Measurements from ENCODE around the gene TEX2. TPM values are rescaled to one million over a fixed set of nuclear protein-coding genes. Genes with fewer than 3 reads are reported as not detected.

Gene TEX2
- total and polyA plus RNA-seq, 9 of the 15 experiments (the other 6 are each of a cell fraction or from before 2014, with no cell fraction given) = 4.1 to 27.6 (median 19.3) TPM

GRCh38 chr17:64231567-64232141 lies 31.4 kb downstream of the TEX2 start:
- peak overlapping the region; percentile 17 to 54; a peak in 2 of 4 replicates for H3K9ac ChIP-seq (ENCODE audit: insufficient read depth in 1 of 2, low read depth in 2 of 2, low read length in 2 of 2)
- peaks cover 17% of the 10 kb centered on the region for H4K20me1 ChIP-seq (replicated peaks; ENCODE audit: control insufficient read depth, insufficient read depth, low read length)
- in situ Hi-C loops (cut with MboI) = no loop called here
- peaks cover 83% of the 10 kb centered on the region for H3K79me2 ChIP-seq (ENCODE audit: control insufficient read depth, insufficient read depth, low read length)
- H3K27ac ChIP-seq (ENCODE audit: extremely low read depth, low read depth, low read length) = peak overlapping the region; percentile 27; the same call in 1 of the 3 replicates
- peak; percentile 81 for FAIRE-seq
- 5% methylated on average over 6 of the region's 6 CpGs for WGBS (ENCODE audit: insufficient coverage, low coverage, missing lambda C conversion rate)
- no peaks in the 10 kb centered on the region for H3K9me1 ChIP-seq (ENCODE audit: control insufficient read depth, insufficient read depth, low read length)
- intact Hi-C loops (cut with micrococcal nuclease) = no loop called here
- H3K36me3 ChIP-seq (ENCODE audit: control insufficient read depth, insufficient read depth, low read length) = peaks cover 7% of the 10 kb centered on the region; the same call in 2 of the 3 replicates
- DNase-seq (ENCODE audit: extremely low read depth in 1 of 4, low spot score in 3 of 4) = peak in 2 of 4 experiments; percentile 54 to 68
- no peak overlapping the region for H2AFZ ChIP-seq (ENCODE audit: low read depth, low read length)
- no peaks in the 10 kb centered on the region for H3K27me3 ChIP-seq (ENCODE audit: control insufficient read depth in 2 of 2, insufficient read depth in 2 of 2, low read length in 2 of 2)
- POLR2A ChIA-PET = interaction anchor here (1.2 to 3.2 kb wide), 7 partner anchors 9 to 227 kb away, joined by 3 to 17 read pairs (median 6); no protein-coding TSS in a partner anchor
- BruUV-seq (replicated peaks) = no TSS peak
- CTCF ChIA-PET (ENCODE audit: low intra/inter-chr PET ratio) = no interaction called here
- peak overlapping the region; percentile 65 for H3K4me2 ChIP-seq (ENCODE audit: insufficient read depth, low read length)
- no peak overlapping the region for H3K4me3 ChIP-seq
- H3K9me3 ChIP-seq (replicated peaks; ENCODE audit: control insufficient read depth, insufficient read depth, low read depth, low read length) = no peaks in the 10 kb centered on the region
- H3K4me1 ChIP-seq (replicated peaks in 1 of 2; ENCODE audit: control insufficient read depth in 2 of 2, insufficient read depth in 2 of 2, low read length in 2 of 2) = peaks cover 11 to 33% of the 10 kb centered on the region in 2 experiments; a peak in 4 of 5 replicates
- ATAC-seq = peak; percentile 78
- TF ChIP-seq NCOR1 (IDR thresholded peaks at IDR 0.05) = peak; percentile 82
- no peak for TF ChIP-seq ZNF449 (CRISPR knock-in tag; IDR thresholded peaks at IDR 0.05)
- TF ChIP-seq CBFA2T2 (conservative IDR thresholded peaks at IDR 0.05) = peak; percentile 91
- TF ChIP-seq GTF2F1 (IDR thresholded peaks at IDR 0.05; ENCODE audit: low read depth, low read length) = no peak
- no peak for TF ChIP-seq ZC3H4 (CRISPR knock-in tag; IDR thresholded peaks at IDR 0.05; ENCODE audit: borderline replicate concordance)
- TF ChIP-seq YBX1 (IDR thresholded peaks at IDR 0.05) = no peak
- no peak for TF ChIP-seq ZNF140 (CRISPR knock-in tag; IDR thresholded peaks at IDR 0.05)
- TF ChIP-seq NFE2 (IDR thresholded peaks at IDR 0.05; ENCODE audit: low read depth) = peak; percentile 59
- no peak for TF ChIP-seq ZNF197 (CRISPR knock-in tag; IDR thresholded peaks at IDR 0.05; ENCODE audit: low read depth)
- no peak for TF ChIP-seq ZBTB34 (CRISPR knock-in tag; IDR thresholded peaks at IDR 0.05)
- no peak for TF ChIP-seq HMGN3 (IDR thresholded peaks at IDR 0.05; ENCODE audit: borderline replicate concordance, extremely low read depth, insufficient read length, low read depth, low read length)
- no peak for TF ChIP-seq CTCF (IDR thresholded peaks at IDR 0.05 in 2 of 3, conservative IDR thresholded peaks at IDR 0.05 in 1 of 3; ENCODE audit: insufficient read depth in 2 of 3, low read depth in 1 of 3, low read length in 3 of 3)
- TF ChIP-seq MEIS2 (IDR thresholded peaks at IDR 0.05; ENCODE audit: partially characterized antibody) = peak; percentile 2
- no peak for TF ChIP-seq SMC3 (conservative IDR thresholded peaks at IDR 0.05; ENCODE audit: insufficient read depth, low read depth, low read length)
- no peak for TF ChIP-seq PKNOX1 (IDR thresholded peaks at IDR 0.05)
- no peak for TF ChIP-seq ESRRB (CRISPR knock-in tag; IDR thresholded peaks at IDR 0.05; ENCODE audit: borderline replicate concordance)
- peak; percentile 12 for TF ChIP-seq KDM5B (IDR thresholded peaks at IDR 0.05; ENCODE audit: insufficient replicate concordance, low read depth, low read length)
